Measurements from ENCODE around the gene ZSCAN31.
"Not testable (repeated sequence)": the region's sequence is repeated elsewhere in the genome, so short reads cannot be mapped to it uniquely, and the experiment has no call there.

- TF ChIP-seq CTCF (IDR thresholded peaks at IDR 0.05 in 2 of 3, conservative IDR thresholded peaks at IDR 0.05 in 1 of 3; ENCODE audit: borderline replicate concordance in 1 of 3, insufficient read depth in 1 of 3, low read depth in 2 of 3, low read length in 2 of 3); POLR2A (IDR thresholded peaks at IDR 0.05; ENCODE audit: borderline replicate concordance, extremely low read depth, insufficient read depth, insufficient read length): not testable (repeated sequence)
These were observed 18.1 kb downstream of the ZSCAN31 start for GRCh38 chr6:28317866-28318265.
